HepG2 (cell line): ENCODE measurements around the gene LCTL. TPM values are rescaled to one million over a fixed set of nuclear protein-coding genes. Genes with fewer than 3 reads are reported as not detected.
A peak's percentile ranks its signal among the peaks of the same experiment; 100 is the strongest.

Experiments used
- BRF2 ChIP-seq: sonication (generic); formaldehyde crosslinking; IDR thresholded peaks from 2 replicates; pipeline ENCODE4 v1.8.1; 2022; ENCODE audit warnings: mild to moderate bottlenecking, missing genetic modification reagents
- CBFB ChIP-seq: sonication (generic); formaldehyde crosslinking; IDR thresholded peaks from 2 replicates; pipeline ENCODE4 v1.4.0; 2020; ENCODE audit warnings: missing genetic modification reagents
- KIAA2018 ChIP-seq: sonication (generic); formaldehyde crosslinking; IDR thresholded peaks from 2 replicates; pipeline ENCODE4 v1.5.0; 2020; ENCODE audit warnings: mild to moderate bottlenecking, missing genetic modification reagents, borderline replicate concordance
- KLF12 ChIP-seq: sonication (generic); formaldehyde crosslinking; IDR thresholded peaks from 2 replicates; pipeline ENCODE4 v1.4.0; 2020; ENCODE audit warnings: missing genetic modification reagents, borderline replicate concordance
- RAD21 ChIP-seq: fragments of 450-650 bp; formaldehyde crosslinking; IDR thresholded peaks from 2 replicates; pipeline ENCODE4 v1.5.0; 2020; ENCODE audit warnings: mild to moderate bottlenecking
- SNAPC5 ChIP-seq: sonication (generic); formaldehyde crosslinking; IDR thresholded peaks from 2 replicates; pipeline ENCODE4 v1.8.1; 2023; ENCODE audit warnings: mild to moderate bottlenecking, missing genetic modification reagents, borderline replicate concordance
- SP1 ChIP-seq, 2 experiments: fragments of 450-650 bp in 1 of 2; sonication (generic) in 1 of 2; formaldehyde crosslinking in 1 of 2; IDR thresholded peaks; 2 replicates each; pipeline versions ENCODE4 v1.4.0 to v1.6.1; 2016 to 2020; ENCODE audit warnings: missing genetic modification reagents in 1 of 2
- ZNF12 ChIP-seq: sonication (generic); formaldehyde crosslinking; IDR thresholded peaks from 2 replicates; pipeline ENCODE4 v1.5.0; 2020; ENCODE audit warnings: missing genetic modification reagents
- ZNF281 ChIP-seq: sonication (generic); formaldehyde crosslinking; IDR thresholded peaks from 2 replicates; pipeline ENCODE4 v1.4.0; 2020; ENCODE audit warnings: missing genetic modification reagents, borderline replicate concordance
- ZNF776 ChIP-seq: sonication (generic); formaldehyde crosslinking; IDR thresholded peaks from 2 replicates; pipeline ENCODE4 v1.4.0; 2020; ENCODE audit warnings: mild to moderate bottlenecking, missing genetic modification reagents
- ZNF841 ChIP-seq: sonication (generic); formaldehyde crosslinking; IDR thresholded peaks from 2 replicates; pipeline ENCODE4 v1.8.1; 2023; ENCODE audit warnings: missing genetic modification reagents, borderline replicate concordance
- ZXDC ChIP-seq: sonication (generic); formaldehyde crosslinking; IDR thresholded peaks from 2 replicates; pipeline ENCODE4 v1.5.0; 2020; ENCODE audit warnings: mild to moderate bottlenecking, missing genetic modification reagents
- polyA plus RNA-seq, 8 experiments: library from polyadenylated mRNA; depleted of rRNA in 3 of 8; stranded (reverse) in 7 of 8; unstranded in 1 of 8; fragments of >200 nt; fragmentation: Illumina TruSeq in 4 of 8; extraction: Trizol in 4 of 8; gene quantifications; 2 replicates each; pipeline versions ENCODE4 v1.2.1 to v1.2.3, GENCODE V29; 2011 to 2016; ENCODE audit warnings: low read depth in 4 of 8, missing spikeins in 1 of 8, mixed read lengths in 1 of 8; ENCODE audit not compliant: insufficient read depth in 1 of 8
- total RNA-seq, 5 experiments: library from RNA; depleted of rRNA; stranded (reverse); fragments of >200 nt; fragmentation: Illumina TruSeq; extraction: Trizol; gene quantifications; 2 replicates each; pipeline ENCODE4 v1.2.3, GENCODE V29; 2016; ENCODE audit warnings: low read depth in 1 of 5

The LCTL gene
- total and polyA plus RNA-seq, 2 of the 13 experiments (the other 11 are each of a cell fraction or from before 2014, with no cell fraction given), result 0.96 to 1.4 TPM

DNA sequence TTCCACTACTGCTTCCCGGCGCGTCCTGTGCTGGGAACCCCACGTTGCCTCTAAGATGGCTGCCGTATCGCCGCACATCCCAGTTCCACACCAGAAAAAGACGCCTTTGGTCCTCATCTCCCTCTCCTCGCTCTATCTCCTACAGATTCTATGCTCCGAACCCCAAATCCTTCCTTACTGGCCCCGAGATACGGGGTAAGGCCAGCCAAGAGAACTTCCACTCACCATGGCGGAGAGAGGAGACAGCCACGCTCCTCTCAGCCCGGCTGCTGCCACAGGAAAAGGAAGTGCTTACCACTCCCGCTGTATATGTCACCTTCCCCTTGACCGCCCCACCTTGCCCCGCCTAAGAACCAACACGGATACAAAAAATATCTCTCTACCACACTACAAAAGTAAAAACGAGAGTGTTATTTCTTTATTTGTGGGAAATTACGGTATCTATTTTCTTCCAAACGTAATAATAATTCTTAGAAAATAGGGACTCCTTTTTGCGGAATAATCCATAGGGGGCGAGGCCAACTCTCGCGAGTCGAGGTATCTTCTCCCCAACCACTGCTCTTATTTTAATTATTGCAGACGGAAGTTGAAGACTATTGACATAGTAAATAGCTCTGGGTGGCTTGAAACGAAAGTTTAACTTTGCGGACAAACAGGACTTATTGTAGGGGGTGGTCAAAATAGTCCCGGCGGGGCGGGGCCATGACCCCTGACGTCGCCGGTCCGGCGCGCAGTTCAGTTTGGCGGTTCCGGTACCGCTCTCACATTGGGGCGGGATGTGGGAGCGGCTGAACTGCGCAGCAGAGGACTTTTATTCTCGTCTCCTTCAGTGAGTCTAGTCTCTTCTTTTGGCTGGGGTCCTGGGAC lies 61.0 kb downstream of the LCTL start, which contains the start of the genes RPL4 and ZWILCH (continued):
- TF ChIP-seq KLF12 (CRISPR knock-in tag) (no peak; the same call in 1 of the 2 replicates), KIAA2018 (CRISPR knock-in tag) (no peak), SNAPC5 (CRISPR knock-in tag) (0 out of 2 replicates have a peak, but pooled peaks have one; percentile 33), CBFB (0 out of 2 replicates have a peak, but pooled peaks have one; percentile 21), SP1 (IDR thresholded peaks at IDR 0.05) (no peak), SP1 (CRISPR knock-in tag; IDR thresholded peaks at IDR 0.05) (peak; percentile 36; the same call in 1 of the 2 replicates), ZXDC (CRISPR knock-in tag) (peak; percentile 66; the same call in 1 of the 2 replicates), ZNF841 (no peak), ZNF12 (peak; percentile 62; the same call in 1 of the 2 replicates), ZNF281 (no peak; the same call in 1 of the 2 replicates), RAD21 (CRISPR knock-in tag) (no peak), ZNF776 (CRISPR knock-in tag) (no peak), BRF2 (CRISPR knock-in tag) (no peak)
